BLaER1 treated with 17β-estradiol and CSF1 and Interleukin-3, amounts not matched to agents 10 nM and 100 nM (cell line): ENCODE results near the gene OR7G1.
A peak's percentile ranks its signal among the peaks of the same experiment; 100 is the strongest.

Experiments used
- H3K27ac ChIP-seq, 11 experiments: shearing (Covaris generic); formaldehyde crosslinking; 2 replicates each; pipeline ENCODE4 v1.8.1; 2022
- H3K27me3 ChIP-seq, 11 experiments: shearing (Covaris generic); formaldehyde crosslinking; 2 replicates each; pipeline ENCODE4 v1.8.1; 2022
- H3K36me3 ChIP-seq, 11 experiments: shearing (Covaris generic); formaldehyde crosslinking; 2 replicates each; pipeline ENCODE4 v1.8.1; 2022
- H3K4me1 ChIP-seq, 10 experiments: shearing (Covaris generic); formaldehyde crosslinking; 2 replicates each; pipeline ENCODE4 v1.8.1; 2022
- H3K4me2 ChIP-seq, 11 experiments: shearing (Covaris generic); formaldehyde crosslinking; 2 replicates each; pipeline ENCODE4 v1.8.1; 2022
- H3K4me3 ChIP-seq, 10 experiments: shearing (Covaris generic); formaldehyde crosslinking; 2 replicates each; pipeline ENCODE4 v1.8.1; 2022
- H3K9ac ChIP-seq, 11 experiments: shearing (Covaris generic); formaldehyde crosslinking; 2 replicates each; pipeline ENCODE4 v1.8.1; 2022
- H3K9me3 ChIP-seq, 11 experiments: shearing (Covaris generic); formaldehyde crosslinking; replicated peaks in 1 of 11; 2 replicates each; pipeline ENCODE4 v1.8.1; 2022
- H4K20me1 ChIP-seq, 11 experiments: shearing (Covaris generic); formaldehyde crosslinking; 2 replicates each; pipeline ENCODE4 v1.8.1; 2022
- Cebpa-rat ChIP-seq, 11 experiments: shearing (Covaris generic); IDR thresholded peaks; 2 replicates each; pipeline ENCODE4 v1.8.1; 2022

Gene OR7G1

DNA sequence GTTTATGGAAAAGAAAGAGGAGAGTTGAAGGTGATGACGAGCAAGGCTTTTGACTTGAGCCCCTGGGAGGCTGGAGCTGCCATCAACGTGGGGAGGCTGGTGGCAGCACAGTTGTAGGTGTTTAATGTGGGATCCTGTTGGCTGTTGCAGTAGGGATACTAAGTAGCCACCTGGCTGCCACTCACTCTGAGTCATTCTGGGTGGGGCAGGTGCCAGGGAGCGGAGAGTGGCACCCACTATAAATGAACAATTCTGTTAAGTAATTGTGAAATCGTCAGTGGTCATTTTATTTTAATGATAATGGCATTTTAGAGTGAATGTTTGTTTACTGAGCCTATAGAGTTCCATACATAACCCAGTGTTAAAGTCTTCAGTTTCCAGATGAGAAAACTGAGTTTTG lies 34.4 kb upstream of the OR7G1 start:
- peaks cover 96 to 100% (median 100%) of the 10 kb centered on the region in 11 experiments for H3K36me3 ChIP-seq
- no peak overlapping the region for H3K27ac ChIP-seq
- peaks cover 90 to 100% (median 99%) of the 10 kb centered on the region in 11 experiments for H3K9me3 ChIP-seq
- H4K20me1 ChIP-seq: peaks cover 34 to 100% (median 82%) of the 10 kb centered on the region in 11 experiments
- TF ChIP-seq Cebpa-rat (IDR thresholded peaks at IDR 0.05): no peak
- H3K9ac ChIP-seq: no peak overlapping the region
- H3K4me2 ChIP-seq: no peak overlapping the region
- no peak overlapping the region for H3K4me3 ChIP-seq
- H3K27me3 ChIP-seq: no peaks in the 10 kb centered on the region; a peak in 1 of 22 replicates
- H3K4me1 ChIP-seq: 0 out of 20 replicates have a peak, but pooled peaks cover 0 to 5% (median 0%) of the 10 kb centered on the region in 10 experiments

DNA sequence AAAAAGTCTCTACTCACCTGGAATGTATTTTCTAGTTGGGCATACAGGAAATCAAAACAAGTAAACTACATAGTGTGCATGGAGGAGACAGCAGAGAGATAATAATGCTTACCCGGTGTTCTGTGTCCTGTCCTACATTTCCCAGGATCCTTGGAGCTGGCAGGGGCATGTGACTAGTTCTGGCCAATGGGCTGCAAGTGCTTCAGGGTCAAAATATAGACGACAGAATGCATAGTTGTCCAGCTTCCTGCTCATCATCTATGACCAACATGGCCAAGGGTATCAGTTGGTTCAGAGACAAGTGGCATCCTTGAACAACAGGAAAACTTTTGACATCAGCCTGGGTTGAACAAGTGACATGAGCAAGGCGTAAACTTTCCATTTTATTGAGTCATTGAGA lies 33.1 kb upstream of the OR7G1 start:
- TF ChIP-seq Cebpa-rat (IDR thresholded peaks at IDR 0.05): no peak
- H3K27me3 ChIP-seq: no peaks in the 10 kb centered on the region; a peak in 1 of 22 replicates
- no peak overlapping the region for H3K4me2 ChIP-seq
- peaks cover 30 to 91% (median 69%) of the 10 kb centered on the region in 11 experiments for H4K20me1 ChIP-seq
- H3K36me3 ChIP-seq: peaks cover 96 to 100% (median 100%) of the 10 kb centered on the region in 11 experiments
- H3K9ac ChIP-seq: no peak overlapping the region
- no peaks in the 10 kb centered on the region for H3K4me1 ChIP-seq
- peaks cover 99 to 100% (median 100%) of the 10 kb centered on the region in 11 experiments for H3K9me3 ChIP-seq
- H3K4me3 ChIP-seq: no peak overlapping the region; a peak in 1 of 20 replicates
- H3K27ac ChIP-seq: no peak overlapping the region

DNA sequence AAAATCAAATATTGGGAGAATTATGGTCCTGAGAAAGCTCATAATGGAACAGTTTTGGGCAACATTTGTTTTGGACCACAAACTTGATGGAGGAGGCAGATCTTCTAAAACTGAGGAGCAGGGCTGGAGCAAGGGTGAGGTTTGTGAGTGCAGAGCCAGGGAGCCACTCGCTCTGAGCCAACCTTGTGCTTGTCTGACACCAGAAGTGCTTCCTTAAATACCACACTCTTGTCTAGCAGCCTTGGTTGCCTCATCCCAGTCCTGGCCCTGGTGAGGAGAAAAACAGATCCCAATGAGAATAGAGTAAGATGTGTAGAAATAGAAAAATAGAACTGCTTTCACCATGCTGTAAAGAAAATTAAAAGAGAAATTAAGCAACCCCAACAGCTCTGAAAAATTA lies 31.3 kb upstream of the OR7G1 start:
- peaks cover 27 to 84% (median 56%) of the 10 kb centered on the region in 11 experiments; a peak in 21 of 22 replicates for H4K20me1 ChIP-seq
- no peak overlapping the region for H3K4me2 ChIP-seq
- no peak for TF ChIP-seq Cebpa-rat (IDR thresholded peaks at IDR 0.05)

DNA sequence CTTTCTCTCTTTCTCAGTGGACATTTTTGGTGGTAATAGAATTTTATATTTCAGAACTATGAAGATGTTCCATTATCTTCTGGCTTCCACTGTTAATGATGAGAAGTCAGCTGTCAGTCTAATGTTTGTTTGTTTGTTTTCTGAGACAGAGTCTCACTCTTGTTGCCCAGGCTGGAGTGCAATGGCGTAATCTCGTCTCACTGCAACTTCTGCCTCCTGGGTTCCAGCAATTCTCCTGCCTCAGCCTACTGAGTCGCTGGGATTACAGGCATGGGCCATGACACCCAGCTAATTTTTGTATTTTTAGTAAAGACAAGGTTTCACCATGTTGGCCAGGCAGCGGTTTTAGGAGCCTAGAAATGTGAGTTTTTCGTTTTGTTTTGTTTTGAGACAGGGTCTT lies 29.4 kb upstream of the OR7G1 start:
- H3K9me3 ChIP-seq: peaks cover 74 to 84% (median 83%) of the 10 kb centered on the region in 11 experiments
- no peak for TF ChIP-seq Cebpa-rat (IDR thresholded peaks at IDR 0.05)

More for the DNA sequence above, 31.3 kb upstream of the OR7G1 start:
- no peak overlapping the region for H3K27ac ChIP-seq
- peaks cover 94 to 100% (median 100%) of the 10 kb centered on the region in 11 experiments for H3K36me3 ChIP-seq
- peaks cover 93 to 100% (median 100%) of the 10 kb centered on the region in 11 experiments for H3K9me3 ChIP-seq
- H3K4me1 ChIP-seq: peaks cover under 1 to 10% (median 4%) of the 10 kb centered on the region in 10 experiments; a peak in 16 of 20 replicates
- no peak overlapping the region for H3K9ac ChIP-seq
- H3K27me3 ChIP-seq: no peaks in the 10 kb centered on the region; a peak in 1 of 22 replicates
- H3K4me3 ChIP-seq: no peak overlapping the region

DNA sequence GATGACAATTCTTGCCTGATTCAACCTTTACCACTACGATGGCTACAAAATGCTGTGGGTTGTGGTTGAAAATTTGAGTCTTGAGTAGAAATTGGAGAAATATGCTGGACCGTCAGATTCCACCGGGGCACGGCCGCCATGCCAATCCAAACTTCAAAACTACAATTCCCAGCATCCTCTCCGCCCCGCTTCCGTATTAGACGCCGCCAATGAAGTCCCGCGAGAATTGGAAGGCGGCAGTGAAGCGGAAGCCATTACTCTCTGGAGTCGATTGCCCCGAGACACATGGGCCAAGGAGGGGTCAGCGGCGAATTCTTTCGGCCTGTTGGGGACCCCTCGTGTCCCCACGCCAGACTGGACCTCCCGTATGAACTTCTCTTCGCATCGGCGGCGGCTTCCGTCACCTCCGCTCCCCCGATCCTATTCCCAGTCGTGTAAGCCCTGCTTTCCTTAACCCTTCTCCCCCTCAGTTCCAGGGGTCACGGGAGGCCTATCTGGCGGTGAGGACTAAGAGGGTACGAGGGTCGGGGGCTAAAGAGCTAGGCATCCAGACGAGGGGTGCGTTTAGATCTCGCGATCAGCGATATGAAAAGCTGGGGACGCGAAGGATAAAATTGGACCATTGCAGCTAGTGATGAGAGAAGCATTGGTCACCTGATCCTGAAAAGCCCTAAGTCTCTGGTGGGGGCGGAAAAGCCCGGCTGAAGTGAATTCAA lies 24.8 kb upstream of the OR7G1 start, which contains the start of gene ZNF317:
ZNF317 (plus strand) TSS at position 239 of the 716 bp plus-strand sequence. CDS start 15,620 bp downstream, outside the sequence.
- Histone ChIP-seq H3K27me3 (no peaks in the 10 kb centered on the region), H3K9ac (peak within 1 kb of the TSS; percentile 90 to 98 (median 95)), H3K4me2 (peak within 1 kb of the TSS; percentile 81 to 94 (median 86)), H3K9me3 (peaks cover 28 to 38% (median 37%) of the 10 kb centered on the region in 11 experiments), H3K36me3 (peaks cover 34 to 39% (median 38%) of the 10 kb centered on the region in 11 experiments), H4K20me1 (peaks cover 0 to 28% (median 14%) of the 10 kb centered on the region in 11 experiments; a peak in 10 of 22 replicates), H3K4me3 (peak within 1 kb of the TSS; percentile 76 to 96 (median 89)), H3K4me1 (peaks cover 15 to 35% (median 24%) of the 10 kb centered on the region in 10 experiments; a peak in 19 of 20 replicates), H3K27ac (peak within 1 kb of the TSS; percentile 84 to 98 (median 95))
- TF ChIP-seq Cebpa-rat (IDR thresholded peaks at IDR 0.05): no peak

More for the DNA sequence above, 29.4 kb upstream of the OR7G1 start:
- H3K4me1 ChIP-seq: peaks cover 8 to 20% (median 13%) of the 10 kb centered on the region in 10 experiments; a peak in 19 of 20 replicates
- H3K36me3 ChIP-seq: peaks cover 78 to 85% (median 84%) of the 10 kb centered on the region in 11 experiments
- no peak overlapping the region for H3K4me2 ChIP-seq
- H3K4me3 ChIP-seq: peak overlapping the region in 6 of 10 experiments; percentile 10 to 43 (median 22); a peak in 8 of 20 replicates
- peaks cover 15 to 74% (median 46%) of the 10 kb centered on the region in 11 experiments; a peak in 21 of 22 replicates for H4K20me1 ChIP-seq
- H3K27me3 ChIP-seq: no peaks in the 10 kb centered on the region; a peak in 1 of 22 replicates
- no peak overlapping the region for H3K9ac ChIP-seq
- H3K27ac ChIP-seq: no peak overlapping the region

DNA sequence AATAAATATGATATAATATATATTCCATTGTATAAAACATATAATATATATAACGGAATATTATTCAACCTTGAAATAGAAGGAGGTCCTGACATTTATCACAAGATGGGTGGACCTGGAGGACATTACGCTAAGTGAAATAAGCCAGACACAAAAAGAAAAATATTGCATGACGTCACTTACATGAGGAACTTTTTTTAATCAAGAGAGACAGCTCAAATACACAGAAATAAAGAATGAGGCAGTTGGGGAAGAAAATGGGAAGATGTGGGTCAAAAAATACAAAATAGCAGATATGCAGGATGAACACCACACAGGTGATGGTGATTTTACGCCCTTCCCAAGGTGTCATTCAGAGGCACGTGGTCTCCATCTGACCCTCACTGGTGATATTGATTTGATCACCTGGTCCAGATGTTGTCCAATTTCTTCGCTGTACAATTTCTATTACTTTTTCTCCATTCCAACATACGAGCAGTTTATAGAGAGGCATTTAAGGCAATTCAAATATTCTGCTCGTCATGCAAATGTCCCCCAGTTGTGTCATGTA lies 24.1 kb upstream of the OR7G1 start:
- H3K9ac ChIP-seq: peak overlapping the region; percentile 90 to 98 (median 95)
- H4K20me1 ChIP-seq: peaks cover 0 to 21% (median 13%) of the 10 kb centered on the region in 11 experiments; a peak in 10 of 22 replicates
- H3K4me1 ChIP-seq: peaks cover 15 to 36% (median 24%) of the 10 kb centered on the region in 10 experiments; a peak in 19 of 20 replicates
- H3K27me3 ChIP-seq: no peaks in the 10 kb centered on the region
- peak overlapping the region; percentile 76 to 96 (median 89) for H3K4me3 ChIP-seq
- peaks cover 27 to 33% (median 32%) of the 10 kb centered on the region in 11 experiments for H3K36me3 ChIP-seq
- peak overlapping the region; percentile 67 to 94 (median 86) for H3K4me2 ChIP-seq
- no peak for TF ChIP-seq Cebpa-rat (IDR thresholded peaks at IDR 0.05)
- H3K9me3 ChIP-seq: peaks cover 21 to 32% (median 30%) of the 10 kb centered on the region in 11 experiments
- peak overlapping the region; percentile 84 to 98 (median 95); a peak in 20 of 22 replicates for H3K27ac ChIP-seq

DNA sequence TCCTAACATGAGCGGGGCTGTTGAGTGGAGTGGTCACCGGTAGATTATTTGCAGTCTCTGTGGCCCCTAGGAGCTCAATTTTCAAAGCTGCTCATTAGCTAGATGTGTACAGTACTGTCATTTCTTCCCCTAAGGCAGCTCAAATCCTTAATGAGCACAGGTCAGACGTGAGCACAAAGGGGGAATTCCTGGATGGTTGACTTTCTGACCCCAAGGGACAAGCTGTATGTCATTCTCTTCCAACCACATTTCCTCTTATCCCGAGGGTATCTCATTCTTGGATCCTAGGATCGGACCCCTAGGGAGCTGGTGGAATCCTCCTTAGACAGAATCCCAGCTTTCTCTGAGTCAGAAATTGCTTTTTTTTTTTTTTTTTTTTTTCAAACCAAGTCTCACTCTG lies 16.9 kb upstream of the OR7G1 start:
- no peak overlapping the region for H3K27ac ChIP-seq
- no peak for TF ChIP-seq Cebpa-rat (IDR thresholded peaks at IDR 0.05)
- H3K9ac ChIP-seq: no peak overlapping the region
- H3K4me2 ChIP-seq: no peak overlapping the region
- H3K9me3 ChIP-seq: no peaks in the 10 kb centered on the region
- H4K20me1 ChIP-seq: no peaks in the 10 kb centered on the region
- H3K4me1 ChIP-seq: peaks cover 18 to 40% (median 29%) of the 10 kb centered on the region in 10 experiments
- H3K27me3 ChIP-seq: no peaks in the 10 kb centered on the region
- no peak overlapping the region for H3K4me3 ChIP-seq
- no peaks in the 10 kb centered on the region for H3K36me3 ChIP-seq

DNA sequence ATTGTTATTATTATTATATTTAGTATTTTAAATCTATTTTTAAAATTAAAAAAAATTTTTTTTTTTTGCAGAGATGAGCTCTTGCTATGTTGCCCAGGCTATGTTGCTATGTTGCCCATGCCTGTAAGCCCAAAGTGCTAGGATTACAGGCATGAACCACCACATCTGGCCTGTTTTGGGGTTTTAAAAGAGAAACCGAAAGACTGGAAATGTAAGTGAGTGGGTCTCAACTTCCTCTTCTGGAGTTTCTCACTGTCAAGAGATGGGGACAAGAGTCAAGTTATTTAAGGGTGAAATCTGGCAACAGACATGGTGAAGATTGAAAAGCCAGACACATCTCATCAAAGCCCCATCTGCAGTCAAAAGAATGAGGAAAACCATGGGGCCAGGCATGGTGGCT lies 15.4 kb upstream of the OR7G1 start:
- peak in 1 of 11 experiments; percentile 55; a peak in 1 of 22 replicates for TF ChIP-seq Cebpa-rat (IDR thresholded peaks at IDR 0.05)
- peak overlapping the region in 3 of 11 experiments; percentile 18 to 46 (median 24); a peak in 4 of 22 replicates for H3K9ac ChIP-seq
- peaks cover 17 to 37% (median 23%) of the 10 kb centered on the region in 10 experiments for H3K4me1 ChIP-seq
- no peaks in the 10 kb centered on the region for H3K27me3 ChIP-seq
- peak overlapping the region in 10 of 11 experiments; percentile 45 to 72 (median 61); a peak in 21 of 22 replicates for H3K27ac ChIP-seq
- H3K9me3 ChIP-seq: no peaks in the 10 kb centered on the region
- H3K4me3 ChIP-seq: no peak overlapping the region
- no peaks in the 10 kb centered on the region for H4K20me1 ChIP-seq
- no peaks in the 10 kb centered on the region for H3K36me3 ChIP-seq
- peak overlapping the region; percentile 33 to 65 (median 54) for H3K4me2 ChIP-seq
